Lower leg skin (tissue), 3 donors: ENCODE results near the gene MAPKAPK2.

Source experiments
- POLR2A ChIP-seq, 2 donors: fragments of 450-650 bp; IDR thresholded peaks; one replicate each; pipeline ENCODE4 v1.6.1; 2016 to 2017; ENCODE audit warnings: antibody characterized with exemption in 2 of 2, mild to moderate bottlenecking in 1 of 2, moderate library complexity in 1 of 2
- TF ChIP-seq, protein P1 (sequence below), 3 donors: fragments of 450-650 bp; IDR thresholded peaks; one replicate each; pipeline ENCODE4 v1.5.1; 2016; ENCODE audit warnings: antibody characterized with exemption in 3 of 3, mild to moderate bottlenecking in 3 of 3, moderate library complexity in 2 of 3

DNA sequence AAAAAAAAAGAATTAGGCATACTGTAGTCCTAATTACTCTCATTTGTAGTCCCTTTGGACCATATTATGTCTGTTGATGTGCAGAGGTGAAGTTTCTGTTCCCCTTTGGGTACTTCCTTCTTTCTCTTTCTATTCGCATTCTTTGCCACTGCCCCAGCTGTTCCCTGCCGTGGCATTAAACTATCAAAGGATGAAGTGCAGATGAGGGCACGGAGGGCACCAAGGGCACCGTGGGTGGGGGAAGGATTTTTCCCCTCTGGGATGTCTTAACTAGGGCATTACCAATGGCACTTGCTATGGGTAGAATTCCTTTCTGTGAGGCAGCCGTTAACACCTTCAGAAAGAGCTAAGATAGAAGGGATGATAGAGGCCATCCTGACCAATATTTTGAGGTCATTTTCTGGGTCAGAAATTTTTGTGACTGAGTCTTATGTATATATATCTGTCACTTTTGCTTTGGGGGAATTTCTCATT lies 4.9 kb upstream of the MAPKAPK2 start:
- TF ChIP-seq, protein P1, sequence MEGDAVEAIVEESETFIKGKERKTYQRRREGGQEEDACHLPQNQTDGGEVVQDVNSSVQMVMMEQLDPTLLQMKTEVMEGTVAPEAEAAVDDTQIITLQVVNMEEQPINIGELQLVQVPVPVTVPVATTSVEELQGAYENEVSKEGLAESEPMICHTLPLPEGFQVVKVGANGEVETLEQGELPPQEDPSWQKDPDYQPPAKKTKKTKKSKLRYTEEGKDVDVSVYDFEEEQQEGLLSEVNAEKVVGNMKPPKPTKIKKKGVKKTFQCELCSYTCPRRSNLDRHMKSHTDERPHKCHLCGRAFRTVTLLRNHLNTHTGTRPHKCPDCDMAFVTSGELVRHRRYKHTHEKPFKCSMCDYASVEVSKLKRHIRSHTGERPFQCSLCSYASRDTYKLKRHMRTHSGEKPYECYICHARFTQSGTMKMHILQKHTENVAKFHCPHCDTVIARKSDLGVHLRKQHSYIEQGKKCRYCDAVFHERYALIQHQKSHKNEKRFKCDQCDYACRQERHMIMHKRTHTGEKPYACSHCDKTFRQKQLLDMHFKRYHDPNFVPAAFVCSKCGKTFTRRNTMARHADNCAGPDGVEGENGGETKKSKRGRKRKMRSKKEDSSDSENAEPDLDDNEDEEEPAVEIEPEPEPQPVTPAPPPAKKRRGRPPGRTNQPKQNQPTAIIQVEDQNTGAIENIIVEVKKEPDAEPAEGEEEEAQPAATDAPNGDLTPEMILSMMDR (IDR thresholded peaks at IDR 0.05) = no peak
- no peak for TF ChIP-seq POLR2A (IDR thresholded peaks at IDR 0.05)
